IPS-NIHi7 (cell line): Measurements from ENCODE around the gene MON1A.
"Not testable (repeated sequence)": the region's sequence is repeated elsewhere in the genome, so short reads cannot be mapped to it uniquely, and the experiment has no call there.

Source experiments
- DNase-seq: peaks from one replicate; pipeline ENCODE4 v3.0.0; 2012; ENCODE audit warnings: mixed read lengths; ENCODE audit errors: extremely low spot score

The MON1A gene

GRCh38 chr3:49917806-49918590 lies 11.6 kb downstream of the MON1A start:
- DNase-seq = not testable (repeated sequence)

- DNase-seq = no peak
Observed at GRCh38 chr3:49916686-49917085, 12.9 kb downstream of the MON1A start.

- no peak for DNase-seq
Observed at GRCh38 chr3:49914906-49915305, 14.7 kb downstream of the MON1A start.

- DNase-seq = no peak
Observed at GRCh38 chr3:49912881-49913281, 16.7 kb downstream of the MON1A start.

GRCh38 chr3:49911611-49912010 lies 18.0 kb downstream of the MON1A start:
- DNase-seq = no peak

GRCh38 chr3:49911124-49911420 lies 18.5 kb downstream of the MON1A start:
- no peak for DNase-seq

DNA sequence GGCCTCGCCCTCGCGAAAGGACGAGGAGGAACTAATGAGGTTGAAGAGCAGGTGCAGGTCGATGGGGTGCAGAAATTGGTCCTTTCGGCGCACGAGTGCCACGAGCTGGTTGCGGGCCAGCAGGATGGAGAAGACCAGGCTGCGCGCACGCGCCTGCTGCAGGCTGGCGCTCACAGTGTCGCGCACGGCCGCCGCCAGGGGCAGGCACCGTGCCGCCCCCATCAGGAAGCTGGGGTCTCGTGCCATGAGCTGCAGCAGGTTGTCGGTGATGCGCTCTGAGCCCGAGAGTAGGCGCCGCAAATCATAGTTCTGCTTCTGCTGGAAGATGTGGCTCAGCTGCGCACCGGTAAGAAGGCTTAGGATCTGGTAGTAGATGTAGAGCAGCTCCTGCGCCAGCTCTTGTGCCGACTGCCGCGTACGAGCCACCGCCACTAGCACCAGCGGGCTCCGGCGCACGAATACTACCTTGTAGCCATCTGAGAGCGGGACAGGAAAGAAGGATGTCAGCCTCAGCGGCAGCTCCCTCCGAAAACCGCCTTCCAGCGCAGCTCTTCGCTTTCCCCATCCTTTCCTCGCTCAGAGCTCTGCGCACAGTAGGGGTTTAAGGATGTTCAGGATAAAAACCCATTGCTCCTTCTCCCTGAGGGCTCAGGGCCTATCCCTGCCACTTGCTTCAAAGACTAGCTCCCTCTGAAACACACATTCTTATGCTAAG lies 19.0 kb downstream of the MON1A start:
- DNase-seq = peak; percentile 72

- DNase-seq = no peak
Observed at GRCh38 chr3:49908373-49909199, 21.0 kb downstream of the MON1A start.

- peak; percentile 85 for DNase-seq
Observed at GRCh38 chr3:49906073-49906743, 23.4 kb downstream of the MON1A start.

- not testable (repeated sequence) for DNase-seq
Observed at GRCh38 chr3:49904448-49904847, 25.2 kb downstream of the MON1A start.

DNA sequence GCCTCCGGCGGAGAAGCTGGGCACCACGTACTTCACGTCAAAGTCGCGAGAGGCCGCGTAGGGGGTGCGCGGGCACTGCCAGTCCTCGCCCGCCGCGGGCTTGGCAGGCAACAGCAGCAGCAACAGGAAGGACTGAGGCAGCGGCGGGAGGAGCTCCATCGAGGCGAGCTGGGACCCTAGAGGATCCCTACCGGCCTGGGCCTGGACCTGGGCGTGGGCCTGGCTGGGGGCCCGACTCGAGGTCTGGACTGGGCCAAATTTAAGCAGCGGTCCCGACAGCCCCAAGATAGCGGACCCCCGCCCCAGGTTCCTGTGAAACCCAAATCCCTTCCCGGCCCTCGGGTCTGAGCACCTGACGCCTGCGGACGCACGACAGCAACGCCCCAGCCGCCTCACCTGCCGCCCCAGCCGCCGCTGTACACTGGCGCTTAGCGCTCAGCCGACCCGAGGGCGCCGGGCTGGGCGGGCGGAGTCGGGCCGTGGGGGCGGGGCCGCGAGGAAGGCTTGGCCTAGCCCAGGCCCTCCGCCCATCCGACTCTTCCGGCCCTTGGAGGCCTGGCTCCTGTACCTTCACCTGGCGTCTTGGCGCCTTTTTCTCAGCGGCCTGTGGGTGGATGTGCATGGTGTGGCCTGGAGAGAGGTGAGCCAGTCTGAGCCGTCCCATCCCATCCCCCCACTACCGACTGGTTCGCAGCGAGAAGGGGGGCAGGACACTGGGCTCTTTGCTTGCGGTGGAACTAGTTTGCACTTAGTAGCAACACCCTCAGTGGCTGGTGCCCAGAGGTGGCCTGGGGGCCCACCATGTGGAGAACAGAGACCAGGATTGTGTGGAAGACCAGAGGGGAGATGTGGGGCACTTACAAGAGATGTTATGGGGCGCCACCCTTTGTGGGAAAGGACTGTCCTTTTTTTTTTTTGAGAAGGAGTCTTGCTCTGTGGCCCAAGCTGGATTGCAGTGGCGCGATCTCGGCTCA lies 25.9 kb downstream of the MON1A start, which contains the start of gene MST1R:
MST1R (minus strand) TSS at position 423 of the 974 bp plus-strand sequence; CDS start at position 159, 264 bp downstream.
- DNase-seq = peak; percentile 95

DNA sequence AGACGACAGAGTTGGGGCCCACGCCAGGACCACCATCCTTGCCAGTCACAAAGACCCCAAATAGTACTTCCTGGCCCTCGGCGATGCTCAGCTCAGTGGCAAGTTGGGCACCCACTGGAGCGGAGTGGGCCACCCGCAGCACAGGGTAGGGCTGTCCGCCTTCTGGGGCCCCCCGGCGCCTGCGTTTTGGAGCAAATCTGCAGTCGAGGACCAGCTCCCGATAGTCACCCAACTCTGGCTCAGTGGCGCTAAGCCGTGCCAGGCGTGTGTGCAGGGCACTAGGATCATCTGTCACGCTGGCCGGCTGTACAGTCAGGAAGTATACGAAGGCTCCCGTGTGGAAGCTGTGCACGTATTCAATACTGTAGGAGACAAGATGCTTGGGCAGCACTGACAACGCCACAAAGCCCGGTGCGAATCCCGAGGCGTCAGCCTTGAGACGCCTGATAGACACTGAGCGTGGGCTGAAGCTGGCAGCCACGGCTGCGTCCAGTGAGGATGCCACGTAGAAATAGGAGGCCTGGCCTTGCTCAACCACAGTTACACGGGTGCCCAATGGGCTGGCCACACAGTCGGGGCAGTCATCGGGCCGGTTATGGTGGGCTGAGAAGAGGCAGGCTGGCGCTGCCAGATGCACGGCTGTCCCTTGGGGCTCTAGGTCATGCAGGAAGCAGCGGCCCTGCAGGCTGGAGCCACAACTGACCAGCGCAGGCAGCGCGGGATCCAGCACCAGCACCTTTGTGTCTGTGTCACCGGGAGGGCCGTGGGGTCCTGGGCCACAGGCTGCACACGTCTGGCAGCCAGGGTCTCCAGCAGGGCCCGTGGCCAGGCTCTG lies 26.9 kb downstream of the MON1A start:
- DNase-seq = no peak

DNA sequence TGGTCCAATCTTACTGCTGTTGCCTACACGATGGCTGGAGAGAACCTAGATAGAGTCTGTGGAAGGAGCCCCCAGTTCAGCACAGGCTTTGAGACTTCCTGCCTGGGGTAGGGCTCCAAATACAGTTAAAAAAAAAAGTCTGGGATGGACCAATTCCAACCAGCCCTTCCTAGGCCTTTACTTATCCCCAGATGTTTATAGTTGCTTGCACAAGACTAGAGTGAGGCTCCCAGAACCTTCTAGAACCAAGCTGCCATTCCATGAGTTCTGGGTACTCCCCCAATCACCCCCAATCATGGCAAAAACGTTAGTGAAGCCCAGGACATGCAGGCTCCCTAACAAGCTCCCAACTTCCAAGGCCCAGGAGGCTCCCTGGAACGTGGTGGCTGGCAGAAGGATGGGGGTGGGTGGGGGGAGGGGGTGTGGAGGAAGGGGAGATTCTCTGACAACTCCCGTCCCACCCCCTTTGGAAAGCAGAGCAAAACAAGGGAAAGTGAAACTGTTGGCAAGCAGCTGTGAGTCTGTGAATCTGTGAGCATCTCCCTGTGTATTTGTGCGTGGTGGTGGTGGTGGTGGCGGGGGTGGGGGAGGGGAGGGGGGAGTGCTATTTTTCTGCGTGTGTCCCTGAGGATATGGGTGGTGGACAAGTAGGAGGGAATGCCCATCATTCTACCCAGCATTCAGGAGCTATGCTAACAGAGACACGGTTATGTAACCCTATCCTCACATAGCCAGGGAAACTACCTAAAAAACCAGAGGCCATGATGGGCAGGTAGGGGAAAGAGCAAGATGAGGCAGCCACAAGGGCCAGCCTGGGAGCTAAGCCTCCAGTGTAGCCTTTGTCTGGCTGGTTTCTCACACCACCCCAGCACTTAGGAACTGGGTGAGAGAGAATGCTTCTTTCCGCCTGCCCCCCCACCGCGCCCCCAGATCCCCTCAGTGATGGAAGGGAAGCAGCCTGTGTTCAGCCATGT lies 28.0 kb downstream of the MON1A start:
- no peak for DNase-seq

- no peak for DNase-seq
Observed at GRCh38 chr3:49900491-49901153, 29.0 kb downstream of the MON1A start.

GRCh38 chr3:49899815-49900214 lies 29.8 kb downstream of the MON1A start:
- DNase-seq = peak; percentile 80

DNA sequence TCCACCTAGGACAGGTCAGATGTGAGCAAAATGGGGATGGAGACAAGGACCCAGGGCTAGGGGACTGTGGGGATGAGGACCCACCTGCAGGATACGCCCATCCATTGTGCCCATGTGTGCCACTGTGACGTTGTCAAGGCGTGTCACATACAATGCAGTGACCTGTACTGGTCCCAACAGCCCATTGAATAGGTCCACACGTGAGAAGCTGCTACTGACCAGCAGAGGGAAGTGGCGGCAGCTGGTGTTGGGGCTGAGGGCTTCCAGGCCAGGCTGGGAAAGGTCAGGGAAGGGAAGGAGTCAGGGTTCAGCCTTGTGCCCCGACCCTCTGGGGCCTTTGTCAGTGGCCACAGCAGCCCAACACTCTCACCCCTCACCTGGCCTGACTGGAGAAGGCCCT lies 30.6 kb downstream of the MON1A start:
- no peak for DNase-seq

DNA sequence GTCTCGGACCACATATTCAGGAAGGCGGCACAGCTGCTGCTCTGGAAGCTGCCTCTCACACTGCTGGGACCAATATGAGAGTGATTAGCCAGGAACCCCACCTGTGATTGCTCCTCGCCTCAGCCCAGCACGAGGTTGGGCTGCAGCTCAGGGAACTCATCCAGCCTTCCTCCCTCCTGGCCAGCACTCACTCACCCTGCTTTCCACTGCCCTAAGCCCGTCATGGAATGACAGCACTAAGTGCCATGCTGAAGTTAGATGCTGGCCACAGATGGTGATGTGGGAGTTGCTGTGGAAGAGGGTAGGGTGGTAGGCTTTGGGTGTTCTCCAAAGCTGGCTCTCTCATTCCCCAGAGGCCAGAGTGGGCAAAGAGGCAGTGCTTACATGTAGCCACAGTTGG lies 33.3 kb downstream of the MON1A start:
- no peak for DNase-seq

DNA sequence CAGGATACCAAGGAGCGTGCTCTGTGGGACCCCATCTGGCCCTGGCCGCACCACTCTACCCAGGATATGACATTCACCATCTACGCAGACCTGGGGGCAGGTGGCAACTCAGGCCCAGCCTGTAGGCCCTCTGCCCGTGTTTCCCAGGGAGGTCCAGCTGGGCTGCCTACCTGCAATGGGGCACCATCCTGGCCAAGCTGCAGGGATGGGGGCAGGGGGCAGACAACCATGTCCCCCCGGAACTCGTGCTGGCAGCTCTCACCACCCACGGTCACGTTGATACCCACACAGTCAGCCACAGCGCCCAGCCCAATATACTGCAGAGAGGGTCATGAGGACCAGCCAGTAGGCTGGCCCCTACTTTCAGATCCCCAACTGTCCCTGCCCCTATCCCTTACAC lies 33.8 kb downstream of the MON1A start:
- no peak for DNase-seq
